ENCODE results near the gene CCR7. TPM values are rescaled to one million over a fixed set of nuclear protein-coding genes. Genes with fewer than 3 reads are reported as not detected.

CCR7 gene
- total and polyA plus RNA-seq, 7 donors: 0.08 to 0.24 (median 0.20) TPM; not detected in 1

- Histone ChIP-seq H3K4me3 (no peak overlapping the region), H3K4me1 (peaks cover 5% of the 10 kb centered on the region), H3K36me3 (ENCODE audit: insufficient read depth in 1 of 2, low read depth in 1 of 2) (no peaks in the 10 kb centered on the region), H3K27ac (no peak overlapping the region), H3K9me3 (no peaks in the 10 kb centered on the region), H3K27me3 (ENCODE audit: insufficient read depth in 3 of 3, low read length in 2 of 3) (peaks cover 0 to 15% (median 0%) of the 10 kb centered on the region in 3 donors)
- no peak for TF ChIP-seq CTCF (IDR thresholded peaks at IDR 0.05)
- 82 to 90% (median 87%) methylated on average over 1 of the region's 1 CpG for WGBS, 3 donors
- DNase-seq (no peak), ATAC-seq (no peak)
- intact Hi-C loops (cut with DNase I): loop anchor here in 1 of 2 donors (5.0 kb wide), 2 partner anchors 166 to 201 kb away; partner anchors contain the start of gene GJD3
Measured at GRCh38 chr17:40562838-40563219, 2.4 kb downstream of the CCR7 start.

- intact Hi-C loops (cut with DNase I): loop anchor here (2.0 to 5.0 kb wide), 5 partner anchors 119 to 203 kb away; partner anchors contain the start of genes GJD3 (in 1 of the 2) and IGFBP4 (in 1 of the 2)
- TF ChIP-seq CTCF (IDR thresholded peaks at IDR 0.05): peak; percentile 11
- peak in 1 of 2 donors; percentile 34 for DNase-seq
- Histone ChIP-seq H3K36me3 (ENCODE audit: insufficient read depth in 1 of 2, low read depth in 1 of 2) (no peaks in the 10 kb centered on the region), H3K27ac (no peak overlapping the region), H3K4me3 (no peak overlapping the region), H3K9me3 (no peaks in the 10 kb centered on the region), H3K27me3 (ENCODE audit: insufficient read depth in 3 of 3, low read length in 2 of 3) (peaks cover 0 to 15% (median 0%) of the 10 kb centered on the region in 3 donors), H3K4me1 (peaks cover 5% of the 10 kb centered on the region)
- 65 to 75% (median 73%) methylated on average over 8 of the region's 8 CpGs for WGBS, 3 donors
- no peak for ATAC-seq
Measured at GRCh38 chr17:40561871-40562611, 3.2 kb downstream of the CCR7 start.

- H3K27ac ChIP-seq: no peak overlapping the region
- H3K4me3 ChIP-seq: no peak overlapping the region
- no peaks in the 10 kb centered on the region for H3K9me3 ChIP-seq
- H3K36me3 ChIP-seq (ENCODE audit: insufficient read depth in 1 of 2, low read depth in 1 of 2): no peaks in the 10 kb centered on the region
- H3K4me1 ChIP-seq: peaks cover 5% of the 10 kb centered on the region
- TF ChIP-seq CTCF (IDR thresholded peaks at IDR 0.05): no peak
- ATAC-seq (no peak), DNase-seq (no peak)
- WGBS, 3 donors: 77 to 87% (median 79%) methylated on average over 3 of the region's 3 CpGs
- intact Hi-C loops (cut with DNase I): loop anchor here (2.0 to 5.0 kb wide), 5 partner anchors 119 to 203 kb away; partner anchors contain the start of genes GJD3 (in 1 of the 2) and IGFBP4 (in 1 of the 2)
- H3K27me3 ChIP-seq (ENCODE audit: insufficient read depth in 3 of 3, low read length in 2 of 3): peaks cover 0 to 15% (median 0%) of the 10 kb centered on the region in 3 donors
Measured at GRCh38 chr17:40561294-40561870, 3.9 kb downstream of the CCR7 start.

- DNase-seq (peak in 1 of 2 donors; percentile 51), ATAC-seq (peak in 2 of 4 donors; percentile 16 to 25)
- Histone ChIP-seq H3K4me1 (peaks cover 5% of the 10 kb centered on the region), H3K4me3 (no peak overlapping the region), H3K36me3 (ENCODE audit: insufficient read depth in 1 of 2, low read depth in 1 of 2) (no peaks in the 10 kb centered on the region), H3K27me3 (ENCODE audit: insufficient read depth in 3 of 3, low read length in 2 of 3) (peaks cover 0 to 15% (median 0%) of the 10 kb centered on the region in 3 donors), H3K27ac (no peak overlapping the region), H3K9me3 (no peaks in the 10 kb centered on the region)
- no peak for TF ChIP-seq CTCF (IDR thresholded peaks at IDR 0.05)
- intact Hi-C loops (cut with DNase I): loop anchor here (2.0 to 5.0 kb wide), 5 partner anchors 118 to 202 kb away; partner anchors contain the start of genes GJD3 (in 1 of the 2) and IGFBP4 (in 1 of the 2)
- WGBS, 3 donors: 64 to 68% (median 65%) methylated on average over 24 of the region's 24 CpGs
Measured at GRCh38 chr17:40560592-40561293, 4.5 kb downstream of the CCR7 start.
